HEK293T (cell line): ENCODE data around the gene FXYD6.

Experiments used
- BHLHE40 ChIP-seq: fragments of 450-650 bp; IDR thresholded peaks from 2 replicates; pipeline ENCODE4 v1.6.1; 2016; ENCODE audit warnings: mild to moderate bottlenecking, moderate library complexity, borderline replicate concordance
- CTBP1 ChIP-seq: fragments of 450-650 bp; IDR thresholded peaks from 2 replicates; pipeline ENCODE4 v1.6.1; 2016; ENCODE audit warnings: borderline replicate concordance
- FOXK2 ChIP-seq: fragments of 450-650 bp; IDR thresholded peaks from 2 replicates; pipeline ENCODE4 v1.6.1; 2016; ENCODE audit warnings: mild to moderate bottlenecking
- FOXM1 ChIP-seq: fragments of 450-650 bp; IDR thresholded peaks from 2 replicates; pipeline ENCODE4 v1.6.1; 2017; ENCODE audit warnings: mild to moderate bottlenecking, borderline replicate concordance
- LEF1 ChIP-seq: fragments of 450-650 bp; IDR thresholded peaks from 2 replicates; pipeline ENCODE4 v1.6.1; 2017; ENCODE audit warnings: mild to moderate bottlenecking, borderline replicate concordance
- NFRKB ChIP-seq: fragments of 450-650 bp; IDR thresholded peaks from 2 replicates; pipeline ENCODE4 v1.6.1; 2016; ENCODE audit warnings: mild to moderate bottlenecking, moderate library complexity
- TF ChIP-seq, protein P1 (sequence below): fragments of 450-650 bp; IDR thresholded peaks from 2 replicates; pipeline ENCODE4 v1.6.1; 2016

DNA sequence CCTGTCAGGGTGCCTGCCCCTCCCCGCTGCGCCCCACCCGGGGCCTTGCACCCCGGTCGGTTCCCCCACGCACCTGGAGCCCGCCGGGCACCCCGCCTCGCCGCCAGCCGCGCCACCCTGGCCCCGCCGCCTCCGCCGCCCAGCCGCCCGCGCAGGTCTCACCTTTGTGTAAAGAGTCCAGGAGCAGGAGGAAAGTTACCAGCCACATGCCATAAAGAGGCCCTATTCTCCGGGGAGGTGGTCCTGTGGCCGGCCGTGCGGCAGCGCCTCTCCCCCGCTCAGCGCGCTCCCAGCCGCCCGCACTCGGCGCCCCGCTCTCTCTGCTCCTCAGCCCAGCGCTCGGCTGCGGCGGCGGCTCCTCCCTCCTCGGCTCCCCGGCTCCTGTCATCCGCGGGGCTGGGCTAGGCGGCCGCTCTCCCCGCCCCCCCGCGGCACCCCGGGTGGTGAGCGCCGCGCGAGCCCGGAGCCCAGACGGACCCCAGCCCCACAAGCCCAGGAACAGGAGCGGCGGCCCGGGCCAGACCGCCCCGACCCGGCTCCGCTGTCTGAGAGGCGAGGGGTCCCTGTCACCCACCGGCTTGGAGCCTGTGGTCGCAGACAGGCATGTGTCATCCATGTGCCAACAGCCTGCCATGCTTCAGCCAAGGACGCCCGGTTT is 79.5 kb downstream of the FXYD6 start, which contains the start of gene DSCAML1:
- no peak for TF ChIP-seq LEF1
- no peak for TF ChIP-seq NFRKB
- no peak for TF ChIP-seq FOXK2
- no peak for TF ChIP-seq BHLHE40
- no peak for TF ChIP-seq CTBP1
- TF ChIP-seq, protein P1, sequence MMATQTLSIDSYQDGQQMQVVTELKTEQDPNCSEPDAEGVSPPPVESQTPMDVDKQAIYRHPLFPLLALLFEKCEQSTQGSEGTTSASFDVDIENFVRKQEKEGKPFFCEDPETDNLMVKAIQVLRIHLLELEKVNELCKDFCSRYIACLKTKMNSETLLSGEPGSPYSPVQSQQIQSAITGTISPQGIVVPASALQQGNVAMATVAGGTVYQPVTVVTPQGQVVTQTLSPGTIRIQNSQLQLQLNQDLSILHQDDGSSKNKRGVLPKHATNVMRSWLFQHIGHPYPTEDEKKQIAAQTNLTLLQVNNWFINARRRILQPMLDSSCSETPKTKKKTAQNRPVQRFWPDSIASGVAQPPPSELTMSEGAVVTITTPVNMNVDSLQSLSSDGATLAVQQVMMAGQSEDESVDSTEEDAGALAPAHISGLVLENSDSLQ: no peak
- TF ChIP-seq FOXM1: no peak
